Measurements from ENCODE around the gene PALLD. TPM values are rescaled to one million over a fixed set of nuclear protein-coding genes. Genes with fewer than 3 reads are reported as not detected.
A peak's percentile ranks its signal among the peaks of the same experiment; 100 is the strongest.

PALLD gene
- total and polyA plus RNA-seq, 2 donors = 441 to 760 TPM

GRCh38 chr4:168877511-168878491 lies 380.9 kb downstream of the PALLD start:
- no peak for DNase-seq (ENCODE audit: extremely low spot score)

GRCh38 chr4:168878623-168879022 lies 381.8 kb downstream of the PALLD start:
- no peak overlapping the region for H3K4me3 ChIP-seq (ENCODE audit: low read depth, low read length)
- WGBS = 43% methylated on average over 2 of the region's 2 CpGs
- no peaks in the 10 kb centered on the region for H3K4me1 ChIP-seq (ENCODE audit: insufficient read depth)
- no peak for DNase-seq (ENCODE audit: extremely low spot score)
- H3K27ac ChIP-seq (ENCODE audit: low read depth) = peak overlapping the region; percentile 50
- no peaks in the 10 kb centered on the region for H3K36me3 ChIP-seq (ENCODE audit: insufficient read depth)

More at GRCh38 chr4:168877511-168878491, 380.9 kb downstream of the PALLD start:
- Histone ChIP-seq H3K4me3 (ENCODE audit: low read depth, low read length) (peak overlapping the region; percentile 44), H3K4me1 (ENCODE audit: insufficient read depth) (no peaks in the 10 kb centered on the region), H3K36me3 (ENCODE audit: insufficient read depth) (no peaks in the 10 kb centered on the region), H3K27ac (ENCODE audit: low read depth) (peak overlapping the region; percentile 84)
- WGBS = 24% methylated on average over 108 of the region's 108 CpGs

- no peak overlapping the region for H3K4me3 ChIP-seq (ENCODE audit: low read depth, low read length)
- no peaks in the 10 kb centered on the region for H3K4me1 ChIP-seq (ENCODE audit: insufficient read depth)
- no peaks in the 10 kb centered on the region for H3K36me3 ChIP-seq (ENCODE audit: insufficient read depth)
- peak overlapping the region; percentile 50 for H3K27ac ChIP-seq (ENCODE audit: low read depth)
- DNase-seq (ENCODE audit: extremely low spot score) = no peak
Observed at GRCh38 chr4:168879188-168879587, 382.3 kb downstream of the PALLD start.

- Histone ChIP-seq H3K27ac (ENCODE audit: low read depth) (no peak overlapping the region), H3K4me1 (ENCODE audit: insufficient read depth) (no peaks in the 10 kb centered on the region), H3K4me3 (ENCODE audit: low read depth, low read length) (no peak overlapping the region), H3K36me3 (ENCODE audit: insufficient read depth) (no peaks in the 10 kb centered on the region)
- DNase-seq (ENCODE audit: extremely low spot score) = no peak
- WGBS = 35% methylated on average over 6 of the region's 6 CpGs
Observed at GRCh38 chr4:168880072-168880675, 383.3 kb downstream of the PALLD start.

GRCh38 chr4:168880811-168881595 lies 384.2 kb downstream of the PALLD start:
- Histone ChIP-seq H3K4me3 (ENCODE audit: low read depth, low read length) (no peak overlapping the region), H3K27ac (ENCODE audit: low read depth) (no peak overlapping the region), H3K36me3 (ENCODE audit: insufficient read depth) (no peaks in the 10 kb centered on the region), H3K4me1 (ENCODE audit: insufficient read depth) (no peaks in the 10 kb centered on the region)
- DNase-seq (ENCODE audit: extremely low spot score) = no peak
- 62% methylated on average over 8 of the region's 8 CpGs for WGBS

GRCh38 chr4:168881781-168882420 lies 385.0 kb downstream of the PALLD start:
- Histone ChIP-seq H3K4me1 (ENCODE audit: insufficient read depth) (no peaks in the 10 kb centered on the region), H3K36me3 (ENCODE audit: insufficient read depth) (no peaks in the 10 kb centered on the region), H3K4me3 (ENCODE audit: low read depth, low read length) (no peak overlapping the region), H3K27ac (ENCODE audit: low read depth) (peak overlapping the region; percentile 48)
- DNase-seq (ENCODE audit: extremely low spot score) = no peak
- WGBS = 88% methylated on average over 7 of the region's 7 CpGs

- DNase-seq (ENCODE audit: extremely low spot score) = no peak
- H3K4me3 ChIP-seq (ENCODE audit: low read depth, low read length) = no peak overlapping the region
- WGBS = 84% methylated on average over 9 of the region's 9 CpGs
- H3K4me1 ChIP-seq (ENCODE audit: insufficient read depth) = no peaks in the 10 kb centered on the region
- no peaks in the 10 kb centered on the region for H3K36me3 ChIP-seq (ENCODE audit: insufficient read depth)
- H3K27ac ChIP-seq (ENCODE audit: low read depth) = no peak overlapping the region
Observed at GRCh38 chr4:168882650-168883233, 385.9 kb downstream of the PALLD start.

GRCh38 chr4:168883513-168883912 lies 386.7 kb downstream of the PALLD start:
- no peaks in the 10 kb centered on the region for H3K36me3 ChIP-seq (ENCODE audit: insufficient read depth)
- H3K27ac ChIP-seq (ENCODE audit: low read depth) = no peak overlapping the region

GRCh38 chr4:168884251-168885124 lies 387.6 kb downstream of the PALLD start:
- 71% methylated on average over 8 of the region's 8 CpGs for WGBS
- H3K36me3 ChIP-seq (ENCODE audit: insufficient read depth) = no peaks in the 10 kb centered on the region

More at GRCh38 chr4:168883513-168883912, 386.7 kb downstream of the PALLD start:
- Histone ChIP-seq H3K4me1 (ENCODE audit: insufficient read depth) (no peaks in the 10 kb centered on the region), H3K4me3 (ENCODE audit: low read depth, low read length) (no peak overlapping the region)
- DNase-seq (ENCODE audit: extremely low spot score) = no peak

GRCh38 chr4:168885400-168885799 lies 388.5 kb downstream of the PALLD start:
- Histone ChIP-seq H3K4me1 (ENCODE audit: insufficient read depth) (no peaks in the 10 kb centered on the region), H3K4me3 (ENCODE audit: low read depth, low read length) (no peak overlapping the region), H3K36me3 (ENCODE audit: insufficient read depth) (no peaks in the 10 kb centered on the region), H3K27ac (ENCODE audit: low read depth) (no peak overlapping the region)
- DNase-seq (ENCODE audit: extremely low spot score) = no peak
- 62% methylated on average over 2 of the region's 2 CpGs for WGBS

More at GRCh38 chr4:168884251-168885124, 387.6 kb downstream of the PALLD start:
- H3K27ac ChIP-seq (ENCODE audit: low read depth) = no peak overlapping the region
- no peaks in the 10 kb centered on the region for H3K4me1 ChIP-seq (ENCODE audit: insufficient read depth)
- H3K4me3 ChIP-seq (ENCODE audit: low read depth, low read length) = no peak overlapping the region
- DNase-seq (ENCODE audit: extremely low spot score) = no peak

GRCh38 chr4:168886351-168886750 lies 389.5 kb downstream of the PALLD start:
- Histone ChIP-seq H3K4me1 (ENCODE audit: insufficient read depth) (no peaks in the 10 kb centered on the region), H3K27ac (ENCODE audit: low read depth) (no peak overlapping the region), H3K4me3 (ENCODE audit: low read depth, low read length) (no peak overlapping the region), H3K36me3 (ENCODE audit: insufficient read depth) (no peaks in the 10 kb centered on the region)
- no peak for DNase-seq (ENCODE audit: extremely low spot score)

GRCh38 chr4:168887809-168888208 lies 391.0 kb downstream of the PALLD start:
- no peak overlapping the region for H3K27ac ChIP-seq (ENCODE audit: low read depth)
- no peak for DNase-seq (ENCODE audit: extremely low spot score)
- no peaks in the 10 kb centered on the region for H3K4me1 ChIP-seq (ENCODE audit: insufficient read depth)
- H3K4me3 ChIP-seq (ENCODE audit: low read depth, low read length) = no peak overlapping the region
- no peaks in the 10 kb centered on the region for H3K36me3 ChIP-seq (ENCODE audit: insufficient read depth)
- 39% methylated on average over 1 of the region's 1 CpG for WGBS

Data from urinary bladder (tissue), 4 donors.